Measurements from ENCODE around the gene TRIM33. TPM values are rescaled to one million over a fixed set of nuclear protein-coding genes. Genes with fewer than 3 reads are reported as not detected.
"Not testable (repeated sequence)": the region's sequence is repeated elsewhere in the genome, so short reads cannot be mapped to it uniquely, and the experiment has no call there.

Gene TRIM33
- total RNA-seq, 1 donor from 2014 or later: 24.0 TPM

GRCh38 chr1:114485286-114485685 is 25.7 kb downstream of the TRIM33 start:
- no peak overlapping the region for H3K27ac Mint-ChIP-seq (ENCODE audit: unreplicated experiment)
- TF ChIP-seq CTCF (IDR thresholded peaks at IDR 0.05): no peak
- no peaks in the 10 kb centered on the region for H3K27me3 Mint-ChIP-seq (ENCODE audit: low read depth)
- no peak for DNase-seq (ENCODE audit: low spot score)
- H3K4me3 Mint-ChIP-seq (ENCODE audit: unreplicated experiment): no peak overlapping the region
- no peaks in the 10 kb centered on the region for H3K36me3 Mint-ChIP-seq (ENCODE audit: low read depth)
- H3K4me1 Mint-ChIP-seq (ENCODE audit: low read depth): peaks cover 21% of the 10 kb centered on the region
- no peaks in the 10 kb centered on the region for H3K9me3 Mint-ChIP-seq (ENCODE audit: low read depth)

- Mint-ChIP-seq H3K27ac (ENCODE audit: unreplicated experiment) (peak overlapping the region; percentile 3), H3K4me1 (ENCODE audit: low read depth) (peaks cover 9% of the 10 kb centered on the region)
- TF ChIP-seq CTCF (IDR thresholded peaks at IDR 0.05): no peak
Observed at GRCh38 chr1:114482585-114482984, 28.4 kb downstream of the TRIM33 start.

GRCh38 chr1:114479636-114480035 is 31.4 kb downstream of the TRIM33 start:
- H3K4me1 Mint-ChIP-seq (ENCODE audit: low read depth): peaks cover 33% of the 10 kb centered on the region
- not testable (repeated sequence) for DNase-seq (ENCODE audit: low spot score)

More at GRCh38 chr1:114482585-114482984, 28.4 kb downstream of the TRIM33 start:
- no peaks in the 10 kb centered on the region for H3K36me3 Mint-ChIP-seq (ENCODE audit: low read depth)
- DNase-seq (ENCODE audit: low spot score): no peak
- no peak overlapping the region for H3K4me3 Mint-ChIP-seq (ENCODE audit: unreplicated experiment)
- no peaks in the 10 kb centered on the region for H3K27me3 Mint-ChIP-seq (ENCODE audit: low read depth)
- peaks cover 4% of the 10 kb centered on the region for H3K9me3 Mint-ChIP-seq (ENCODE audit: low read depth)

GRCh38 chr1:114479134-114479533 is 31.9 kb downstream of the TRIM33 start:
- Mint-ChIP-seq H3K27ac (ENCODE audit: unreplicated experiment) (no peak overlapping the region), H3K27me3 (ENCODE audit: low read depth) (no peaks in the 10 kb centered on the region), H3K36me3 (ENCODE audit: low read depth) (no peaks in the 10 kb centered on the region), H3K4me3 (ENCODE audit: unreplicated experiment) (no peak overlapping the region), H3K9me3 (ENCODE audit: low read depth) (peaks cover 4% of the 10 kb centered on the region), H3K4me1 (ENCODE audit: low read depth) (peaks cover 33% of the 10 kb centered on the region)
- no peak for TF ChIP-seq CTCF (IDR thresholded peaks at IDR 0.05)
- no peak for DNase-seq (ENCODE audit: low spot score)

More at GRCh38 chr1:114479636-114480035, 31.4 kb downstream of the TRIM33 start:
- H3K27ac Mint-ChIP-seq (ENCODE audit: unreplicated experiment); H3K9me3 Mint-ChIP-seq (ENCODE audit: low read depth); H3K27me3 Mint-ChIP-seq (ENCODE audit: low read depth); H3K4me3 Mint-ChIP-seq (ENCODE audit: unreplicated experiment); H3K36me3 Mint-ChIP-seq (ENCODE audit: low read depth): not testable (repeated sequence)

GRCh38 chr1:114473796-114474195 is 37.2 kb downstream of the TRIM33 start:
- H3K27me3 Mint-ChIP-seq (ENCODE audit: low read depth): no peaks in the 10 kb centered on the region
- no peak for TF ChIP-seq CTCF (IDR thresholded peaks at IDR 0.05)
- no peak for DNase-seq (ENCODE audit: low spot score)
- H3K27ac Mint-ChIP-seq (ENCODE audit: unreplicated experiment): no peak overlapping the region
- no peak overlapping the region for H3K4me3 Mint-ChIP-seq (ENCODE audit: unreplicated experiment)
- H3K36me3 Mint-ChIP-seq (ENCODE audit: low read depth): peaks cover 2% of the 10 kb centered on the region
- H3K4me1 Mint-ChIP-seq (ENCODE audit: low read depth): peaks cover 32% of the 10 kb centered on the region
- H3K9me3 Mint-ChIP-seq (ENCODE audit: low read depth): no peaks in the 10 kb centered on the region

GRCh38 chr1:114472408-114472807 is 38.6 kb downstream of the TRIM33 start:
- Mint-ChIP-seq H3K36me3 (ENCODE audit: low read depth) (peaks cover 2% of the 10 kb centered on the region), H3K27me3 (ENCODE audit: low read depth) (no peaks in the 10 kb centered on the region), H3K9me3 (ENCODE audit: low read depth) (no peaks in the 10 kb centered on the region), H3K4me3 (ENCODE audit: unreplicated experiment) (no peak overlapping the region), H3K27ac (ENCODE audit: unreplicated experiment) (no peak overlapping the region), H3K4me1 (ENCODE audit: low read depth) (peaks cover 46% of the 10 kb centered on the region)
- TF ChIP-seq CTCF (IDR thresholded peaks at IDR 0.05): no peak
- DNase-seq (ENCODE audit: low spot score): no peak
